CD4-positive, CD25-positive, alpha-beta regulatory T cell (primary cell): ENCODE results near the gene TF. TPM values are rescaled to one million over a fixed set of nuclear protein-coding genes. Genes with fewer than 3 reads are reported as not detected.

ENCODE experiments used
- ATAC-seq, 2 donors: fragments of 150-1000 bp; cut with Tn5 transposase; one replicate each; pipeline ENCODE4 v1.10.0; 2021; ENCODE audit warnings: low read depth in 2 of 2, moderate number of reproducible peaks in 2 of 2, moderate library complexity in 1 of 2
- DNase-seq, 3 donors: peaks; one replicate each; pipeline versions ENCODE4 v3.0.0 to v3.0.0-alpha.2; 2012 to 2022; ENCODE audit warnings: mixed read lengths in 1 of 3
- H3K27ac ChIP-seq: one replicate; pipeline ENCODE4 v1.7.0; 2013; ENCODE audit warnings: mild to moderate bottlenecking, low read length; ENCODE audit not compliant: insufficient read depth, poor library complexity, severe bottlenecking
- H3K27me3 ChIP-seq: one replicate; pipeline ENCODE4 v1.7.0; 2013; ENCODE audit warnings: low read length; ENCODE audit not compliant: control insufficient read depth, insufficient read depth
- H3K36me3 ChIP-seq: one replicate; pipeline ENCODE4 v1.7.0; 2013; ENCODE audit warnings: mild to moderate bottlenecking, low read length, moderate library complexity; ENCODE audit not compliant: control insufficient read depth, insufficient read depth
- H3K4me1 ChIP-seq: 2 replicates; pipeline ENCODE4 v1.7.0; 2013; ENCODE audit warnings: mild to moderate bottlenecking, low read length; ENCODE audit not compliant: insufficient read depth, control insufficient read depth, poor library complexity, severe bottlenecking
- H3K4me3 ChIP-seq: one replicate; pipeline ENCODE4 v1.7.0; 2013; ENCODE audit warnings: low read depth, mild to moderate bottlenecking, low read length, moderate library complexity
- H3K9me3 ChIP-seq, 2 experiments: 1 replicate in 1 of 2; 2 replicates in 1 of 2; pipeline ENCODE4 v1.7.0; 2013; ENCODE audit warnings: low read length in 2 of 2, mild to moderate bottlenecking in 1 of 2, moderate library complexity in 1 of 2; ENCODE audit not compliant: control insufficient read depth in 2 of 2
- H3K27ac Mint-ChIP-seq, 3 donors: one replicate each; pipeline ENCODE4 v1.8.0; 2020 to 2022; ENCODE audit warnings: mild to moderate bottlenecking in 3 of 3, mixed read lengths in 3 of 3, moderate library complexity in 2 of 3
- H3K27me3 Mint-ChIP-seq: one replicate; pipeline ENCODE4 v1.8.0; 2022; ENCODE audit warnings: mild to moderate bottlenecking, mixed read lengths
- H3K36me3 Mint-ChIP-seq: one replicate; pipeline ENCODE4 v1.8.0; 2020; ENCODE audit warnings: mixed read lengths
- H3K4me1 Mint-ChIP-seq, 4 donors: one replicate each; pipeline ENCODE4 v1.8.0; 2020 to 2022; ENCODE audit warnings: mixed read lengths in 4 of 4, mild to moderate bottlenecking in 1 of 4
- H3K4me3 Mint-ChIP-seq, 4 donors: one replicate each; pipeline ENCODE4 v1.8.0; 2020 to 2022; ENCODE audit warnings: mild to moderate bottlenecking in 4 of 4, mixed read lengths in 4 of 4, moderate library complexity in 3 of 4
- H3K9me3 Mint-ChIP-seq, 7 donors: one replicate each; pipeline ENCODE4 v1.8.0; 2020 to 2022; ENCODE audit warnings: mixed read lengths in 7 of 7, mild to moderate bottlenecking in 3 of 7, moderate library complexity in 2 of 7
- polyA plus RNA-seq, 4 donors: library from polyadenylated mRNA; unstranded; fragments of 300-500 nt; fragmentation: Illumina TruSeq; gene quantifications; one replicate each; pipeline ENCODE4 v1.2.3, GENCODE V29; 2021
- total RNA-seq: library from RNA; stranded (reverse); gene quantifications from one replicate; pipeline ENCODE4 v1.2.3, GENCODE V29; 2022

TF gene
- total and polyA plus RNA-seq, 5 donors from 2014 or later: 0.52 TPM; not detected in 4

DNA sequence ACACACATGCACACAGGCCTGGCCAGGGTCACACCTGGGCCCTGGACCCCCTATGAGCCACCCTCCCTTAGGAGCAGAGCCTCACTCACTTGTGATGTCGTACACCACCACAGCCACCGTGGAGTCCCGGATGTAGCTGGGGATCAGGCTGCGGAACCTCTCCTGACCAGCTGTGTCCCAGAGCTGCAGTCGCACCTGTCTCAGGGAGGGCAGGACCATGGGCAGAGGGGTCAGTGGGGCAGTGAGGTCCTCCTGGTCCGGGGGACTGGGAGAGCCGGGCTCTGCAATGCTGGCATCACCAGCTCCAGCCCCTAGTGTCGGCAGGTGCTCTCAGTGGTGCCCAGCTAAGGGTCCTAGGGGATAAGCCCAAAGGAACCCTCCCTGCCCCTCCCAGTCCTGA, 95.0 kb downstream of the TF start:
- Mint-ChIP-seq H3K4me3 (no peak overlapping the region), H3K27me3 (peaks cover 4% of the 10 kb centered on the region), H3K4me1 (no peaks in the 10 kb centered on the region), H3K36me3 (no peaks in the 10 kb centered on the region), H3K27ac (no peak overlapping the region), H3K9me3 (peaks cover 0 to 1% (median 0%) of the 10 kb centered on the region in 7 donors)
- DNase-seq (no peak), ATAC-seq (no peak)
- Histone ChIP-seq H3K36me3 (no peaks in the 10 kb centered on the region), H3K27ac (no peak overlapping the region), H3K4me1 (no peaks in the 10 kb centered on the region), H3K4me3 (no peak overlapping the region), H3K27me3 (no peaks in the 10 kb centered on the region), H3K9me3 (no peaks in the 10 kb centered on the region)

DNA sequence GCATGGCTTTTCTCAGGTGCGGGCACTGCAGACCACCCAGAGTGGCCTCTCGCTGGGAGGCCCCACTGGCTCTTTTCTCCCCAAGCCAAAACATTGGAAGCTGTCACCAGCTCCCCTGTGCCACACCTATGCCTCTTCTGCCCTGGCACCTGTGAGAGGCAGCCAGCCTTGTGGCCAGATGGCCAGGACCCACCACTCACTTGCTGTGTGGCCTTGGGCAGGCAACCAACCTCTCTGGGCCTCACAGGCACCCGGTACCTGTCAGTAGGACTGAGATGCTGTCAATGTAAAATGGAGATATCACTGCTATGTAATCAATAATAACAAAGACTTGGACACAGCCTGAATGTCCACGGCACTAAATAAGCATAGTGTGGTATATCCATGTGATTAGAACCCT, 96.0 kb downstream of the TF start:
- DNase-seq (no peak), ATAC-seq (no peak)

DNA sequence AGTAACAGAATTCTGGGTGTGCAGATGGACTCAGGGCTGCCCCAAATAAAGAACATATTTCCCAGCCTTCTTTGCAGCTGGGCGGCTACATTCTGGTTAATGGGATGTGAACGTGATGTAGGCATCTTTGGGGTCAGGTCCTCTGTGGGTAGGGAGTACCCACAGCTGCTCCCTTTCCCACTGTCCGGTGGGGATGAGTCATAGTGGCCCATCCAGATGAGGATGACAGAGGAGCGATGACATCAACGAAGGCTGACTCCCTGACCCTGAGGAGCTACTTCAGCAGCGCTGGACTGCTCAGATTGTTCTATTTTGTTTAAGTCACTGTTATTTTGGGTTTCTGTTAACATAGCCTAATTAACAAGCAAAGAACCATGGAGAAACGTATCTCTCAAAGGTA, 97.4 kb downstream of the TF start:
- Mint-ChIP-seq H3K36me3 (no peaks in the 10 kb centered on the region), H3K4me3 (no peak overlapping the region), H3K27ac (no peak overlapping the region), H3K27me3 (peaks cover 9% of the 10 kb centered on the region), H3K9me3 (no peaks in the 10 kb centered on the region), H3K4me1 (no peaks in the 10 kb centered on the region)
- H3K27me3 ChIP-seq: peaks cover 3% of the 10 kb centered on the region
- DNase-seq: no peak
- no peak overlapping the region for H3K4me3 ChIP-seq
- no peak overlapping the region for H3K27ac ChIP-seq
- H3K9me3 ChIP-seq: no peaks in the 10 kb centered on the region
- H3K36me3 ChIP-seq: no peaks in the 10 kb centered on the region
- ATAC-seq: no peak
- no peaks in the 10 kb centered on the region for H3K4me1 ChIP-seq

More for the DNA sequence above, 96.0 kb downstream of the TF start:
- H3K27me3 Mint-ChIP-seq: peaks cover 1% of the 10 kb centered on the region
- H3K36me3 Mint-ChIP-seq: no peaks in the 10 kb centered on the region
- H3K9me3 Mint-ChIP-seq: no peaks in the 10 kb centered on the region
- Histone ChIP-seq H3K27ac (no peak overlapping the region), H3K4me3 (no peak overlapping the region), H3K27me3 (no peaks in the 10 kb centered on the region), H3K36me3 (no peaks in the 10 kb centered on the region), H3K4me1 (no peaks in the 10 kb centered on the region), H3K9me3 (no peaks in the 10 kb centered on the region)
- no peak overlapping the region for H3K27ac Mint-ChIP-seq
- H3K4me1 Mint-ChIP-seq: no peaks in the 10 kb centered on the region
- H3K4me3 Mint-ChIP-seq: no peak overlapping the region

DNA sequence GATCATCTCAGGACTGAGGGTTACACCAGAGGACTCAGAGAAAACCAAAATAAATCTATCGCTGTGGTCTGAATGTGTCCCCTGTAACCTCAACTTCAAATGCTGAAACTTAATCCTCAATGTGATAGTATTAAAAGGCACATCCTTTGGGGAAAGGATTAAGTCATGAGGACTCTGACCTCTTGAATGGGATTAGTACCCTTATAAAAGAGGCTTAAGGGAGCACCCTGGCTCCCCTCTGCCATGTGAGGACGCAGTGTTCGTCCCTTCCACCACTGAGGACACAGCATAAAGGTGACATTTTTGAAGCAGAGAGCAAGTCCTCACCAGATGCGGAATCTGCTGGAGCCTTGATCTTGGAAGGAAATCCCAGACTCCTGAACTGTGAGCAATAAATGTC, 98.9 kb downstream of the TF start:
- H3K4me1 ChIP-seq: no peaks in the 10 kb centered on the region
- no peaks in the 10 kb centered on the region for H3K36me3 Mint-ChIP-seq
- peaks cover 4% of the 10 kb centered on the region for H3K27me3 ChIP-seq
- H3K27me3 Mint-ChIP-seq: peaks cover 12% of the 10 kb centered on the region
- no peaks in the 10 kb centered on the region for H3K4me1 Mint-ChIP-seq
- H3K4me3 Mint-ChIP-seq: no peak overlapping the region
- ATAC-seq: no peak
- H3K9me3 Mint-ChIP-seq: no peaks in the 10 kb centered on the region
- DNase-seq: no peak
- no peak overlapping the region for H3K27ac ChIP-seq
- no peaks in the 10 kb centered on the region for H3K36me3 ChIP-seq
- no peaks in the 10 kb centered on the region for H3K9me3 ChIP-seq
- H3K27ac Mint-ChIP-seq: no peak overlapping the region
- H3K4me3 ChIP-seq: no peak overlapping the region

Other genes with a start within 250 kb of the TF start
- gene CDV3, start 172.7 kb upstream of the TF start, total RNA-seq: 275 TPM
- gene CDV3, start 172.7 kb upstream of the TF start, polyA plus RNA-seq: 10 to 100 TPM; 43.6 to 91.2 (median 60.1) TPM
- gene TOPBP1, start 84.5 kb upstream of the TF start, total RNA-seq: 44.7 TPM
- gene TOPBP1, start 84.5 kb upstream of the TF start, polyA plus RNA-seq: 10 to 100 TPM in 2 of 4 donors, 1 to 10 TPM in 2; 7.6 to 11.5 (median 10.1) TPM
- 23.8 TPM for gene SRPRB, start 59.4 kb downstream of the TF start, total RNA-seq
- gene SRPRB, start 59.4 kb downstream of the TF start, polyA plus RNA-seq: 10 to 100 TPM; 35.6 to 57.2 (median 42.4) TPM
- 0.94 TPM for gene RAB6B, start 149.5 kb downstream of the TF start, total RNA-seq
- gene RAB6B, start 149.5 kb downstream of the TF start, polyA plus RNA-seq: under 1 TPM; 0.16 to 0.41 (median 0.25) TPM